Right atrium auricular region (tissue), 2 donors: Measurements from ENCODE around the gene ZNF276. TPM values are rescaled to one million over a fixed set of nuclear protein-coding genes. Genes with fewer than 3 reads are reported as not detected.

Source experiments
- DNase-seq: peaks from one replicate; pipeline ENCODE4 v3.0.0-alpha.2; 2019; ENCODE audit warnings: low spot score
- H3K27ac ChIP-seq, 2 donors: fragments of 200-600 bp; sonication (generic); 1 replicate in 1 of 2; 2 replicates in 1 of 2; pipeline ENCODE4 v1.5.1; 2016 to 2019
- H3K27me3 ChIP-seq, 2 donors: fragments of 200-600 bp; sonication (generic); one replicate each; pipeline versions ENCODE4 v1.5.1 to v1.6.0; 2017 to 2019
- H3K36me3 ChIP-seq: fragments of 200-600 bp; sonication (generic); one replicate; pipeline ENCODE4 v1.5.1; 2016
- H3K4me1 ChIP-seq, 2 donors: fragments of 200-600 bp; sonication (generic); one replicate each; pipeline versions ENCODE4 v1.5.1 to v1.6.0; 2017 to 2019
- H3K4me3 ChIP-seq, 2 donors: fragments of 200-600 bp; sonication (generic); 1 replicate in 1 of 2; 2 replicates in 1 of 2; pipeline ENCODE4 v1.5.1; 2017 to 2019; ENCODE audit warnings: mild to moderate bottlenecking in 1 of 2, moderate library complexity in 1 of 2
- H3K9me3 ChIP-seq, 2 donors: fragments of 200-600 bp; sonication (generic); one replicate each; pipeline ENCODE4 v1.5.1; 2019
- CTCF ChIP-seq, 2 donors: fragments of 200-600 bp; sonication (generic); IDR thresholded peaks; one replicate each; pipeline ENCODE4 v1.5.1; 2019; ENCODE audit warnings: antibody characterized with exemption in 2 of 2
- total RNA-seq, 2 donors: library from RNA; depleted of rRNA; stranded (reverse); fragments of >200 nt; gene quantifications; one replicate each; pipeline ENCODE4 v1.1.0, GENCODE V29; 2016

The ZNF276 gene
- total RNA-seq, 2 donors from 2014 or later = 10.0 to 11.1 TPM

GRCh38 chr16:89732142-89732917, 11.0 kb downstream of the ZNF276 start:
- Histone ChIP-seq H3K4me1 (no peaks in the 10 kb centered on the region), H3K36me3 (peaks cover 95% of the 10 kb centered on the region), H3K27ac (no peak overlapping the region), H3K4me3 (no peak overlapping the region), H3K9me3 (no peaks in the 10 kb centered on the region), H3K27me3 (no peaks in the 10 kb centered on the region)
- no peak for TF ChIP-seq CTCF (IDR thresholded peaks at IDR 0.05)
- DNase-seq = no peak

GRCh38 chr16:89732918-89733242, 11.5 kb downstream of the ZNF276 start:
- no peaks in the 10 kb centered on the region for H3K27me3 ChIP-seq
- no peak overlapping the region for H3K4me3 ChIP-seq
- no peaks in the 10 kb centered on the region for H3K4me1 ChIP-seq
- no peak for DNase-seq
- H3K36me3 ChIP-seq = peaks cover 95% of the 10 kb centered on the region
- TF ChIP-seq CTCF (IDR thresholded peaks at IDR 0.05) = no peak
- H3K27ac ChIP-seq = no peak overlapping the region
- no peaks in the 10 kb centered on the region for H3K9me3 ChIP-seq

GRCh38 chr16:89733322-89733721, 12.0 kb downstream of the ZNF276 start:
- TF ChIP-seq CTCF (IDR thresholded peaks at IDR 0.05) = no peak
- Histone ChIP-seq H3K36me3 (peaks cover 96% of the 10 kb centered on the region), H3K27me3 (no peaks in the 10 kb centered on the region), H3K4me3 (no peak overlapping the region), H3K4me1 (no peaks in the 10 kb centered on the region), H3K27ac (no peak overlapping the region), H3K9me3 (no peaks in the 10 kb centered on the region)
- DNase-seq = no peak

GRCh38 chr16:89733792-89734191, 12.5 kb downstream of the ZNF276 start:
- Histone ChIP-seq H3K9me3 (no peaks in the 10 kb centered on the region), H3K4me1 (no peaks in the 10 kb centered on the region), H3K4me3 (no peak overlapping the region), H3K27me3 (no peaks in the 10 kb centered on the region), H3K36me3 (peaks cover 99% of the 10 kb centered on the region), H3K27ac (no peak overlapping the region)
- no peak for TF ChIP-seq CTCF (IDR thresholded peaks at IDR 0.05)
- DNase-seq = no peak

GRCh38 chr16:89736554-89736953, 15.2 kb downstream of the ZNF276 start:
- Histone ChIP-seq H3K36me3 (peaks cover 97% of the 10 kb centered on the region), H3K4me1 (no peaks in the 10 kb centered on the region), H3K9me3 (no peaks in the 10 kb centered on the region), H3K27ac (no peak overlapping the region), H3K27me3 (no peaks in the 10 kb centered on the region), H3K4me3 (no peak overlapping the region)
- no peak for TF ChIP-seq CTCF (IDR thresholded peaks at IDR 0.05)
- no peak for DNase-seq
